H9 (cell line): ENCODE data around the gene ITM2C. TPM values are rescaled to one million over a fixed set of nuclear protein-coding genes. Genes with fewer than 3 reads are reported as not detected.

Source experiments
- DNase-seq: peaks from one replicate; pipeline ENCODE4 v3.0.0-alpha.2; 2017
- H2AFZ ChIP-seq: one replicate; pipeline ENCODE4 v1.6.1; 2013; ENCODE audit warnings: mild to moderate bottlenecking, low read length, control low read depth, moderate library complexity
- H2AK5ac ChIP-seq: 2 replicates; pipeline ENCODE4 v1.6.1; 2013; ENCODE audit warnings: low read length, control low read depth, mixed read lengths; ENCODE audit not compliant: insufficient read length
- H2BK120ac ChIP-seq: one replicate; pipeline ENCODE4 v1.6.1; 2013; ENCODE audit warnings: low read depth, mild to moderate bottlenecking, low read length, control low read depth, inconsistent platforms; ENCODE audit not compliant: poor library complexity, severe bottlenecking
- H2BK12ac ChIP-seq: 2 replicates; pipeline ENCODE4 v1.6.1; 2013; ENCODE audit warnings: low read length, control low read depth, mixed read lengths, low read depth; ENCODE audit not compliant: insufficient read length
- H2BK15ac ChIP-seq: 2 replicates; pipeline ENCODE4 v1.6.1; 2013; ENCODE audit warnings: low read depth, low read length, control low read depth
- H2BK20ac ChIP-seq: one replicate; pipeline ENCODE4 v1.6.1; 2013; ENCODE audit warnings: low read depth, mild to moderate bottlenecking, low read length, control low read depth, inconsistent platforms; ENCODE audit not compliant: poor library complexity, severe bottlenecking
- H2BK5ac ChIP-seq: 2 replicates; pipeline ENCODE4 v1.6.1; 2013; ENCODE audit warnings: low read length, control low read depth, mixed read lengths; ENCODE audit not compliant: insufficient read length
- H3K14ac ChIP-seq: 2 replicates; pipeline ENCODE4 v1.6.1; 2013; ENCODE audit warnings: low read length, control low read depth; ENCODE audit not compliant: insufficient read depth
- H3K18ac ChIP-seq: 2 replicates; pipeline ENCODE4 v1.6.1; 2013; ENCODE audit warnings: low read depth, mild to moderate bottlenecking, mixed read lengths, low read length, control low read depth; ENCODE audit not compliant: insufficient read length
- H3K23ac ChIP-seq: 2 replicates; pipeline ENCODE4 v1.6.1; 2013; ENCODE audit warnings: low read length, control low read depth, mixed read lengths, low read depth; ENCODE audit not compliant: insufficient read length
- H3K23me2 ChIP-seq: 2 replicates; pipeline ENCODE4 v1.6.1; 2013; ENCODE audit warnings: low read depth, mild to moderate bottlenecking, mixed read lengths, low read length, control low read depth; ENCODE audit not compliant: insufficient read length, poor library complexity, severe bottlenecking
- H3K27ac ChIP-seq: 2 replicates; pipeline ENCODE4 v1.5.1; 2013; ENCODE audit warnings: low read length, control low read depth, mixed read lengths, low read depth; ENCODE audit not compliant: insufficient read length
- H3K27me3 ChIP-seq: 2 replicates; pipeline ENCODE4 v1.6.1; 2013; ENCODE audit warnings: low read length, control low read depth, inconsistent platforms; ENCODE audit not compliant: insufficient read depth
- H3K4ac ChIP-seq: 2 replicates; pipeline ENCODE4 v1.6.1; 2013; ENCODE audit warnings: low read depth, mild to moderate bottlenecking, control low read depth, inconsistent platforms, low read length, moderate library complexity
- H3K4me1 ChIP-seq: 2 replicates; pipeline ENCODE4 v1.6.1; 2013; ENCODE audit warnings: low read length, control low read depth, inconsistent platforms; ENCODE audit not compliant: insufficient read depth
- H3K4me2 ChIP-seq: 2 replicates; pipeline ENCODE4 v1.6.1; 2013; ENCODE audit warnings: low read length, control low read depth, mixed read lengths; ENCODE audit not compliant: insufficient read length, insufficient read depth
- H3K56ac ChIP-seq: 2 replicates; pipeline ENCODE4 v1.6.1; 2013; ENCODE audit warnings: low read depth, mild to moderate bottlenecking, mixed read lengths, low read length, control low read depth; ENCODE audit not compliant: insufficient read length
- H3K79me1 ChIP-seq: 2 replicates; pipeline ENCODE4 v1.6.1; 2013; ENCODE audit warnings: low read depth, mild to moderate bottlenecking, moderate library complexity, low read length, control low read depth, inconsistent platforms; ENCODE audit not compliant: insufficient read depth, poor library complexity, severe bottlenecking
- H3K79me2 ChIP-seq: 2 replicates; pipeline ENCODE4 v1.6.1; 2013; ENCODE audit warnings: low read length, control low read depth, inconsistent platforms; ENCODE audit not compliant: insufficient read depth
- H3K9ac ChIP-seq: 2 replicates; pipeline ENCODE4 v1.6.1; 2013; ENCODE audit warnings: low read length, control low read depth, mixed read lengths; ENCODE audit not compliant: insufficient read length; ENCODE audit errors: extremely low read depth
- H3K9me3 ChIP-seq: one replicate; pipeline ENCODE4 v1.6.1; 2013; ENCODE audit warnings: low read depth, low read length, inconsistent platforms; ENCODE audit not compliant: control insufficient read depth
- H3T11ph ChIP-seq: one replicate; pipeline ENCODE4 v1.6.1; 2013; ENCODE audit warnings: mild to moderate bottlenecking, low read length, control low read depth, inconsistent platforms
- H4K20me1 ChIP-seq: one replicate; pipeline ENCODE4 v1.6.1; 2013; ENCODE audit not compliant: control insufficient read depth, insufficient read length, insufficient read depth
- H4K5ac ChIP-seq: 2 replicates; pipeline ENCODE4 v1.6.1; 2013; ENCODE audit warnings: low read depth, mild to moderate bottlenecking, mixed read lengths, low read length, control low read depth; ENCODE audit not compliant: insufficient read length
- H4K8ac ChIP-seq: replicated peaks from 2 replicates; pipeline ENCODE4 v1.6.1; 2013; ENCODE audit warnings: low read length, control low read depth, mixed read lengths, low read depth; ENCODE audit not compliant: insufficient read length
- H4K91ac ChIP-seq: 2 replicates; pipeline ENCODE4 v1.6.1; 2013; ENCODE audit warnings: low read depth, mild to moderate bottlenecking, moderate library complexity, mixed read lengths, low read length, control low read depth; ENCODE audit not compliant: insufficient read length
- H3K27ac Mint-ChIP-seq, 3 experiments: 2 replicates in 2 of 3; 3 replicates in 1 of 3; pipeline ENCODE4 v1.8.0; 2020 to 2021; ENCODE audit warnings: mixed read lengths in 3 of 3, mild to moderate bottlenecking in 1 of 3, moderate library complexity in 1 of 3
- H3K27me3 Mint-ChIP-seq: 2 replicates; pipeline ENCODE4 v1.8.0; 2021; ENCODE audit warnings: low read depth, mild to moderate bottlenecking, moderate library complexity, mixed read lengths
- H3K36me3 Mint-ChIP-seq, 3 experiments: 2 replicates in 2 of 3; 3 replicates in 1 of 3; pipeline ENCODE4 v1.8.0; 2020 to 2021; ENCODE audit warnings: low read depth in 3 of 3, mixed read lengths in 3 of 3; ENCODE audit not compliant: insufficient read depth in 1 of 3
- H3K4me1 Mint-ChIP-seq, 2 experiments: 2 replicates each; pipeline ENCODE4 v1.8.0; 2020; ENCODE audit warnings: mixed read lengths in 2 of 2
- H3K4me3 Mint-ChIP-seq, 2 experiments: 2 replicates in 1 of 2; 3 replicates in 1 of 2; pipeline ENCODE4 v1.8.0; 2020 to 2021; ENCODE audit warnings: mild to moderate bottlenecking in 2 of 2, mixed read lengths in 2 of 2, moderate library complexity in 1 of 2
- H3K9me3 Mint-ChIP-seq, 2 experiments: 2 replicates in 1 of 2; 3 replicates in 1 of 2; pipeline ENCODE4 v1.8.0; 2020; ENCODE audit warnings: mild to moderate bottlenecking in 2 of 2, mixed read lengths in 2 of 2, moderate library complexity in 1 of 2
- CTCF ChIP-seq: fragments of 200-600 bp; sonication (generic); conservative IDR thresholded peaks from 3 replicates; pipeline ENCODE4 v1.8.0; 2021; ENCODE audit warnings: antibody characterized with exemption, mild to moderate bottlenecking
- WGBS: extraction: QIAGEN DNeasy Blood & Tissue Kit; methylation state at CpG from one replicate; pipeline ENCODE4 v1.1.7; 2013; ENCODE audit warnings: missing lambda C conversion rate, low lambda C conversion rate, mixed read lengths; ENCODE audit not compliant: insufficient read length; ENCODE audit errors: extremely low coverage; 5-methylcytosine and 5-hydroxymethylcytosine counted together
- total RNA-seq: library from RNA; stranded (reverse); gene quantifications from 2 replicates; pipeline ENCODE4 v1.2.1, GENCODE V29; 2021

The ITM2C gene
- total RNA-seq, 1 experiment from 2014 or later = 297 TPM

GRCh38 chr2:230910546-230911177, 45.9 kb downstream of the ITM2C start:
- Histone ChIP-seq H3K27ac (no peak overlapping the region), H2AK5ac (no peak overlapping the region), H2BK5ac (no peak overlapping the region), H2BK15ac (no peak overlapping the region), H4K5ac (no peak overlapping the region), H3K14ac (no peak overlapping the region), H3K4ac (no peak overlapping the region), H2BK120ac (no peak overlapping the region), H2AFZ (no peak overlapping the region), H3K27me3 (no peaks in the 10 kb centered on the region), H3K23ac (no peak overlapping the region), H3K23me2 (no peaks in the 10 kb centered on the region), H4K8ac (no peak overlapping the region), H3K4me1 (no peaks in the 10 kb centered on the region; the same call in 1 of the 2 replicates), H3K79me1 (no peaks in the 10 kb centered on the region), H2BK12ac (no peak overlapping the region), H3T11ph (no peak overlapping the region), H3K79me2 (no peaks in the 10 kb centered on the region), H3K4me2 (no peak overlapping the region), H3K56ac (no peak overlapping the region), H4K91ac (no peak overlapping the region), H2BK20ac (no peak overlapping the region), H3K9ac (no peak overlapping the region), H4K20me1 (no peaks in the 10 kb centered on the region), H3K9me3 (no peaks in the 10 kb centered on the region), H3K18ac (no peak overlapping the region)
- H3K27me3 Mint-ChIP-seq = peaks cover 40% of the 10 kb centered on the region
- H3K4me3 Mint-ChIP-seq = no peak overlapping the region
- peak overlapping the region in 1 of 3 experiments; percentile 85; a peak in 1 of 7 replicates for H3K27ac Mint-ChIP-seq
- TF ChIP-seq CTCF = no peak
- no CpG with 5 or more reads among the region's 13 CpGs for WGBS
- H3K4me1 Mint-ChIP-seq = peaks cover 23 to 30% of the 10 kb centered on the region in 2 experiments
- no peaks in the 10 kb centered on the region for H3K9me3 Mint-ChIP-seq
- no peak for DNase-seq
- H3K36me3 Mint-ChIP-seq = no peaks in the 10 kb centered on the region
